ENCODE data around the gene SGPP2.
"Not testable (repeated sequence)": the region's sequence is repeated elsewhere in the genome, so short reads cannot be mapped to it uniquely, and the experiment has no call there.

SGPP2 gene

GRCh38 chr2:222582928-222583327, 158.6 kb downstream of the SGPP2 start:
- DNase-seq, result no peak

- DNase-seq, result not testable (repeated sequence)
Observed at GRCh38 chr2:222584589-222584988, 160.2 kb downstream of the SGPP2 start.

GRCh38 chr2:222591661-222592060, 167.3 kb downstream of the SGPP2 start:
- no peak for DNase-seq

GRCh38 chr2:222592176-222592575, 167.8 kb downstream of the SGPP2 start:
- no peak for DNase-seq

- DNase-seq, result no peak
Observed at GRCh38 chr2:222594679-222595078, 170.3 kb downstream of the SGPP2 start.

- DNase-seq, result no peak
Observed at GRCh38 chr2:222595581-222595980, 171.2 kb downstream of the SGPP2 start.

- DNase-seq, result no peak
Observed at GRCh38 chr2:222598611-222599010, 174.3 kb downstream of the SGPP2 start.

- DNase-seq, result no peak
Observed at GRCh38 chr2:222603501-222603900, 179.2 kb downstream of the SGPP2 start.

GRCh38 chr2:222604749-222605515, 180.6 kb downstream of the SGPP2 start:
- no peak for DNase-seq

GRCh38 chr2:222606306-222606705, 182.0 kb downstream of the SGPP2 start:
- no peak for DNase-seq

GRCh38 chr2:222608081-222608480, 183.7 kb downstream of the SGPP2 start:
- no peak for DNase-seq

GRCh38 chr2:222609381-222609780, 185.0 kb downstream of the SGPP2 start:
- no peak for DNase-seq
